ENCODE data around the gene FBXO2.

GRCh38 chr1:11628767-11629166 is 25.5 kb downstream of the FBXO2 start:
- TF ChIP-seq, protein P1, sequence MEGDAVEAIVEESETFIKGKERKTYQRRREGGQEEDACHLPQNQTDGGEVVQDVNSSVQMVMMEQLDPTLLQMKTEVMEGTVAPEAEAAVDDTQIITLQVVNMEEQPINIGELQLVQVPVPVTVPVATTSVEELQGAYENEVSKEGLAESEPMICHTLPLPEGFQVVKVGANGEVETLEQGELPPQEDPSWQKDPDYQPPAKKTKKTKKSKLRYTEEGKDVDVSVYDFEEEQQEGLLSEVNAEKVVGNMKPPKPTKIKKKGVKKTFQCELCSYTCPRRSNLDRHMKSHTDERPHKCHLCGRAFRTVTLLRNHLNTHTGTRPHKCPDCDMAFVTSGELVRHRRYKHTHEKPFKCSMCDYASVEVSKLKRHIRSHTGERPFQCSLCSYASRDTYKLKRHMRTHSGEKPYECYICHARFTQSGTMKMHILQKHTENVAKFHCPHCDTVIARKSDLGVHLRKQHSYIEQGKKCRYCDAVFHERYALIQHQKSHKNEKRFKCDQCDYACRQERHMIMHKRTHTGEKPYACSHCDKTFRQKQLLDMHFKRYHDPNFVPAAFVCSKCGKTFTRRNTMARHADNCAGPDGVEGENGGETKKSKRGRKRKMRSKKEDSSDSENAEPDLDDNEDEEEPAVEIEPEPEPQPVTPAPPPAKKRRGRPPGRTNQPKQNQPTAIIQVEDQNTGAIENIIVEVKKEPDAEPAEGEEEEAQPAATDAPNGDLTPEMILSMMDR (IDR thresholded peaks at IDR 0.05 in 2 of 3, conservative IDR thresholded peaks at IDR 0.05 in 1 of 3; ENCODE audit: borderline replicate concordance in 1 of 3, insufficient read depth in 1 of 3, low read depth in 2 of 3, low read length in 2 of 3) = no peak
- TF ChIP-seq EZH2 (IDR thresholded peaks at IDR 0.05) (no peak), EZH2phosphoT487 (IDR thresholded peaks at IDR 0.05; ENCODE audit: borderline replicate concordance) (no peak), POLR2A (IDR thresholded peaks at IDR 0.05; ENCODE audit: borderline replicate concordance, extremely low read depth, insufficient read depth, insufficient read length) (no peak), YY1 (IDR thresholded peaks at IDR 0.05; ENCODE audit: extremely low read depth, insufficient replicate concordance, low read depth, low read length) (no peak), POLR2AphosphoS5 (IDR thresholded peaks at IDR 0.05; ENCODE audit: low read depth, low read length) (no peak), SP1 (IDR thresholded peaks at IDR 0.05; ENCODE audit: low read depth) (no peak), ZBTB33 (IDR thresholded peaks at IDR 0.05; ENCODE audit: extremely low read depth, insufficient replicate concordance, low read length) (no peak)
